Spleen (tissue), 7 donors: ENCODE measurements around the gene JAKMIP1.

ENCODE experiments used
- POLR2A ChIP-seq, 3 donors: fragments of 450-650 bp; IDR thresholded peaks; one replicate each; pipeline ENCODE4 v1.5.1; 2017; ENCODE audit warnings: antibody characterized with exemption in 3 of 3, mild to moderate bottlenecking in 1 of 3
- TF ChIP-seq, protein P1 (sequence below), 11 experiments: fragments of 200-600 bp in 7 of 11; fragments of 450-650 bp in 4 of 11; sonication (generic) in 4 of 11; IDR thresholded peaks in 8 of 11; conservative IDR thresholded peaks in 3 of 11; 1 replicate in 7 of 11; 2 replicates in 4 of 11; pipeline versions ENCODE4 v1.4.0 to v1.8.0; 2016 to 2021; ENCODE audit warnings: antibody characterized with exemption in 11 of 11, inconsistent platforms in 4 of 11, mild to moderate bottlenecking in 1 of 11
- donor health status: DM: no; HTN: no; CAD: no; lungs with moderate emphysema.
- donor health status: DM: no; HTN: no; CAD: no.
- donor health status: DM: no; HTN: no; CAD: no.

DNA sequence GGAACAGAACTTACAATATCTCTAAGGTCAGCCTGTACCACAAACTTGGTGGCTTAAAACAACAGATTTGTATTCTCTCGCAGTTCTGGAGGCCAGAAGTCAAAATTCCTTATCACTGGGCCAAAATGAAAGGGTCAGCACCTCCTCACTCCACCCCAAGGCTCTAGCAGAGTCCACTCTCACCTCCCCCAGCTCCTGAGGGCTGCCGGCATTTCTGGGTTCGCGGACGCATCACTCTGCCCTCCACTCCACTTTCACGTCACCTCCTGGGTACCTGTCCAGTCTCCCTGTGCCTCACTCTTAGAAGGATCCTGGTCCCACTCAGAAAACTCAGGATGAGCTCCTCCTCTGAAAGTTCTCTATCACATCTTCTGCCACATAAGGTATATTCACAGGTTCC, 34.6 kb downstream of the JAKMIP1 start:
- TF ChIP-seq POLR2A (IDR thresholded peaks at IDR 0.05), result no peak
- TF ChIP-seq, protein P1, sequence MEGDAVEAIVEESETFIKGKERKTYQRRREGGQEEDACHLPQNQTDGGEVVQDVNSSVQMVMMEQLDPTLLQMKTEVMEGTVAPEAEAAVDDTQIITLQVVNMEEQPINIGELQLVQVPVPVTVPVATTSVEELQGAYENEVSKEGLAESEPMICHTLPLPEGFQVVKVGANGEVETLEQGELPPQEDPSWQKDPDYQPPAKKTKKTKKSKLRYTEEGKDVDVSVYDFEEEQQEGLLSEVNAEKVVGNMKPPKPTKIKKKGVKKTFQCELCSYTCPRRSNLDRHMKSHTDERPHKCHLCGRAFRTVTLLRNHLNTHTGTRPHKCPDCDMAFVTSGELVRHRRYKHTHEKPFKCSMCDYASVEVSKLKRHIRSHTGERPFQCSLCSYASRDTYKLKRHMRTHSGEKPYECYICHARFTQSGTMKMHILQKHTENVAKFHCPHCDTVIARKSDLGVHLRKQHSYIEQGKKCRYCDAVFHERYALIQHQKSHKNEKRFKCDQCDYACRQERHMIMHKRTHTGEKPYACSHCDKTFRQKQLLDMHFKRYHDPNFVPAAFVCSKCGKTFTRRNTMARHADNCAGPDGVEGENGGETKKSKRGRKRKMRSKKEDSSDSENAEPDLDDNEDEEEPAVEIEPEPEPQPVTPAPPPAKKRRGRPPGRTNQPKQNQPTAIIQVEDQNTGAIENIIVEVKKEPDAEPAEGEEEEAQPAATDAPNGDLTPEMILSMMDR (IDR thresholded peaks at IDR 0.05 in 8 of 11, conservative IDR thresholded peaks at IDR 0.05 in 3 of 11), result no peak
